Mesenchymal stem cell (in vitro differentiated cells and primary cell): ENCODE results near the gene VTI1A.

Source experiments
- DNase-seq: peaks from one replicate; pipeline ENCODE4 v3.0.0-alpha.2; 2013
- H2AFZ ChIP-seq: one replicate; pipeline ENCODE4 v1.6.1; 2013; ENCODE audit warnings: low read depth, mild to moderate bottlenecking, control low read depth, inconsistent platforms, low read length, moderate library complexity
- H2AK5ac ChIP-seq: 2 replicates; pipeline ENCODE4 v1.6.1; 2013; ENCODE audit warnings: low read length, moderate library complexity, mild to moderate bottlenecking, inconsistent platforms; ENCODE audit not compliant: severe bottlenecking
- H2BK120ac ChIP-seq: one replicate; pipeline ENCODE4 v1.6.1; 2013; ENCODE audit warnings: low read depth, mild to moderate bottlenecking, inconsistent platforms, low read length, moderate library complexity
- H2BK12ac ChIP-seq, 2 experiments: one replicate each; pipeline ENCODE4 v1.6.1; 2013; ENCODE audit warnings: inconsistent platforms in 2 of 2, low read length in 2 of 2, mild to moderate bottlenecking in 2 of 2, moderate library complexity in 2 of 2, control low read depth in 1 of 2
- H2BK15ac ChIP-seq: one replicate; pipeline ENCODE4 v1.6.1; 2013; ENCODE audit warnings: mild to moderate bottlenecking, low read depth, inconsistent platforms; ENCODE audit not compliant: poor library complexity, severe bottlenecking
- H2BK5ac ChIP-seq: 2 replicates; pipeline ENCODE4 v1.6.1; 2013; ENCODE audit warnings: low read depth, mild to moderate bottlenecking, low read length, control low read depth, inconsistent platforms; ENCODE audit not compliant: poor library complexity, severe bottlenecking
- H3K14ac ChIP-seq, 2 experiments: one replicate each; pipeline ENCODE4 v1.6.1; 2013; ENCODE audit warnings: inconsistent platforms in 2 of 2, low read length in 2 of 2, control low read depth in 1 of 2, mild to moderate bottlenecking in 1 of 2, moderate library complexity in 1 of 2
- H3K18ac ChIP-seq, 2 experiments: one replicate each; pipeline ENCODE4 v1.6.1; 2013; ENCODE audit warnings: inconsistent platforms in 2 of 2, low read length in 2 of 2, control low read depth in 1 of 2, low read depth in 1 of 2, mild to moderate bottlenecking in 1 of 2
- H3K23ac ChIP-seq, 2 experiments: one replicate each; pipeline ENCODE4 v1.6.1; 2013; ENCODE audit warnings: inconsistent platforms in 2 of 2, low read length in 2 of 2, mild to moderate bottlenecking in 2 of 2, moderate library complexity in 2 of 2, control low read depth in 1 of 2
- H3K27ac ChIP-seq: 2 replicates; pipeline ENCODE4 v1.5.1; 2013; ENCODE audit warnings: mild to moderate bottlenecking, moderate library complexity, low read length, control low read depth, inconsistent platforms; ENCODE audit not compliant: poor library complexity, severe bottlenecking
- H3K27me3 ChIP-seq, 2 experiments: 2 replicates each; pipeline versions ENCODE4 v1.6.1 to v1.7.0; 2013; ENCODE audit warnings: low read length in 2 of 2, mild to moderate bottlenecking in 2 of 2, moderate library complexity in 2 of 2, control low read depth in 1 of 2, inconsistent platforms in 1 of 2; ENCODE audit not compliant: control insufficient read depth in 1 of 2, insufficient read depth in 1 of 2
- H3K36me3 ChIP-seq, 2 experiments: 2 replicates each; pipeline versions ENCODE4 v1.6.1 to v1.7.0; 2013; ENCODE audit warnings: low read length in 2 of 2, control low read depth in 1 of 2, inconsistent platforms in 1 of 2, low read depth in 1 of 2, mild to moderate bottlenecking in 1 of 2; ENCODE audit not compliant: insufficient read depth in 2 of 2, control insufficient read depth in 1 of 2
- H3K4ac ChIP-seq, 2 experiments: one replicate each; pipeline ENCODE4 v1.6.1; 2013; ENCODE audit warnings: inconsistent platforms in 2 of 2, low read length in 2 of 2, mild to moderate bottlenecking in 2 of 2, moderate library complexity in 2 of 2, control low read depth in 1 of 2, low read depth in 1 of 2
- H3K4me1 ChIP-seq: 2 replicates; pipeline ENCODE4 v1.6.1; 2013; ENCODE audit warnings: low read depth, low read length, control low read depth; ENCODE audit not compliant: control insufficient read depth, insufficient read depth
- H3K4me2 ChIP-seq: 2 replicates; pipeline ENCODE4 v1.6.1; 2013; ENCODE audit warnings: low read length, mild to moderate bottlenecking, inconsistent platforms; ENCODE audit not compliant: poor library complexity, severe bottlenecking
- H3K4me3 ChIP-seq, 2 experiments: 2 replicates each; pipeline versions ENCODE4 v1.5.1 to v1.7.0; 2013; ENCODE audit warnings: low read length in 2 of 2, mild to moderate bottlenecking in 2 of 2, control low read depth in 1 of 2, low read depth in 1 of 2; ENCODE audit not compliant: insufficient read depth in 1 of 2
- H3K79me1 ChIP-seq: replicated peaks from 2 replicates; pipeline ENCODE4 v1.6.1; 2013; ENCODE audit warnings: mild to moderate bottlenecking, control low read depth, low read length, inconsistent platforms; ENCODE audit not compliant: poor library complexity, severe bottlenecking
- H3K9ac ChIP-seq: 2 replicates; pipeline ENCODE4 v1.7.0; 2013; ENCODE audit warnings: mild to moderate bottlenecking, low read length, moderate library complexity
- H3K9me3 ChIP-seq: 2 replicates; pipeline ENCODE4 v1.7.0; 2013; ENCODE audit warnings: mild to moderate bottlenecking, low read length; ENCODE audit not compliant: control insufficient read depth
- H4K8ac ChIP-seq: one replicate; pipeline ENCODE4 v1.6.1; 2013; ENCODE audit warnings: inconsistent platforms, mild to moderate bottlenecking, low read length, moderate library complexity
- H4K91ac ChIP-seq: one replicate; pipeline ENCODE4 v1.6.1; 2013; ENCODE audit warnings: mild to moderate bottlenecking, low read length, inconsistent platforms
- WGBS: methylation state at CpG from one replicate; pipeline ENCODE4 v1.1.7; 2013; ENCODE audit warnings: mixed read lengths; 5-methylcytosine and 5-hydroxymethylcytosine counted together

The VTI1A gene

DNA sequence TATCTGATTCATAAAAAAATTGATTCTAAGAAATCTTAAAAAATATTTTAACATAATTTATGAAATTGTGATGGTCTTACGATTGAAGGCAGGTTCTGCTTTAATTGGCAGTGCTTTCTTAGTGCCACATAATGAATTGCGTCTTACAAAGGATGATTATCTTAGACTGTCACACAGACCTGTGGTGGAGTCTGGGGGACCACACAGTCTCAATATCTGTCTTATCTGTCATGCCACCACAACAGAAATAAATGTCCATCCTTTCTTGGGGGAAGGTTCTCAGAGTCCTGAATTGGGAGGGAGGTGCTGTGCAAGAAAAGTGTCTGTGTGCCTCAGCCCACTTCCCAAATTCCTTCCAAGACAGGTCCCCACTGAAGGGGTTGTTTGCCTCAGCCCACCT, 34.3 kb upstream of the VTI1A start:
- Histone ChIP-seq H3K4me1 (no peaks in the 10 kb centered on the region), H3K9me3 (no peaks in the 10 kb centered on the region), H3K14ac (no peak overlapping the region), H2AK5ac (no peak overlapping the region), H3K27ac (no peak overlapping the region), H3K9ac (no peak overlapping the region), H2BK5ac (no peak overlapping the region), H3K4me2 (no peak overlapping the region), H3K4ac (no peak overlapping the region), H3K79me1 (no peaks in the 10 kb centered on the region), H2BK120ac (no peak overlapping the region), H4K8ac (no peak overlapping the region), H2BK12ac (no peak overlapping the region), H3K4me3 (no peak overlapping the region), H2BK15ac (no peak overlapping the region), H3K23ac (no peak overlapping the region), H3K18ac (no peak overlapping the region), H2AFZ (no peak overlapping the region), H3K36me3 (peaks cover 0 to 3% of the 10 kb centered on the region in 2 experiments), H4K91ac (no peak overlapping the region), H3K27me3 (peaks cover 0 to 5% of the 10 kb centered on the region in 2 experiments)
- no peak for DNase-seq
- WGBS, result 90% methylated on average over 2 of the region's 2 CpGs

DNA sequence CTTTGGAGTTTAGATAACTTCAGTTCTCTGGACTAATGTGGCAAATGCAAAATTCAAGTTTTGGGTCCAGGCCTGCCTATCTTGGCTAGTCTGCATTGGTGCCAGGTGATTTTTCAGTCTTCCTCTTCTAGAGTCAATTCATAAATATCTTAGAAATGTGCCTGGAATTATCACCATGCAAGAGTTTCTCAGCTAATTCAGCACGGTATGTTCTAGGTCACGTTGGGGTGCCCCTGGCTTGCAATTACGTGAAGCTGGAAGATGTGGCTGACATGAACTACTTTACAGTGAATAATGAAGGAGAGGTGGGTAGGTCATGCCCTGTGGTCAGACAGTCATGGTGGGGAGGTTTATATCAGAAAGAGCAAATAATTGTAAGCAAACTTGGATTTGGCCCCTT, 25.3 kb upstream of the VTI1A start:
- Histone ChIP-seq H2AFZ (no peak overlapping the region), H3K9me3 (no peaks in the 10 kb centered on the region), H4K91ac (no peak overlapping the region), H3K4ac (no peak overlapping the region), H2BK15ac (no peak overlapping the region), H3K14ac (no peak overlapping the region), H4K8ac (no peak overlapping the region), H3K36me3 (peaks cover 0 to 41% of the 10 kb centered on the region in 2 experiments), H3K18ac (no peak overlapping the region), H3K4me2 (no peak overlapping the region), H3K79me1 (no peaks in the 10 kb centered on the region), H3K23ac (no peak overlapping the region), H2BK12ac (no peak overlapping the region), H2AK5ac (no peak overlapping the region), H3K4me1 (no peaks in the 10 kb centered on the region), H3K9ac (no peak overlapping the region), H3K4me3 (no peak overlapping the region), H3K27me3 (no peaks in the 10 kb centered on the region), H2BK5ac (no peak overlapping the region), H3K27ac (no peak overlapping the region), H2BK120ac (no peak overlapping the region)
- DNase-seq, result no peak
- 93% methylated on average over 3 of the region's 3 CpGs for WGBS

DNA sequence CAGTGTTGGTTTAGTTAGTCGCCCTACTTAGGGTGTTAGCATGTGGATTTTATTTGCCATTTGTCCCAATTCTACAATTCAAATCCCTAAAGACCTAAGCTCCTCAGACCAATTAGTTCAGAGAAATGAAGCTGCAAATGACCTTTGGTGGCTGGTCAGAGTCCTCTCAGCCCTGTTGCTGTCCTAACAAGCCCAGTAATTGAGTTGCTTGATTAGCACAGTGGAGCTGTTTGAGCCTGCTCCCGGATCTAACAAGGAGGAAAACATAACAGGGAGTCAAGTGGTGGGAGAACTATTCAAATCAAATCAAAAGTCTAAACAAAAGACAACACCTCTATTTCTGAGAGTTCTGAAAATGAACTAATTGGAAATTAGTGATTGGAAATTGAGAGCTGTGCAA, 22.4 kb upstream of the VTI1A start:
- Histone ChIP-seq H2BK5ac (no peak overlapping the region), H2BK12ac (no peak overlapping the region), H3K27ac (no peak overlapping the region), H2BK120ac (no peak overlapping the region), H2AFZ (no peak overlapping the region), H3K4me1 (no peaks in the 10 kb centered on the region), H3K4ac (no peak overlapping the region), H3K9ac (no peak overlapping the region), H3K23ac (no peak overlapping the region), H3K18ac (no peak overlapping the region), H3K36me3 (peaks cover 2 to 65% of the 10 kb centered on the region in 2 experiments), H3K27me3 (no peaks in the 10 kb centered on the region), H3K4me2 (no peak overlapping the region), H2AK5ac (no peak overlapping the region), H2BK15ac (no peak overlapping the region), H3K14ac (no peak overlapping the region), H3K4me3 (no peak overlapping the region), H4K91ac (no peak overlapping the region), H3K9me3 (no peaks in the 10 kb centered on the region), H4K8ac (no peak overlapping the region), H3K79me1 (no peaks in the 10 kb centered on the region)
- DNase-seq, result no peak
- 100% methylated on average over 1 of the region's 2 CpGs for WGBS

DNA sequence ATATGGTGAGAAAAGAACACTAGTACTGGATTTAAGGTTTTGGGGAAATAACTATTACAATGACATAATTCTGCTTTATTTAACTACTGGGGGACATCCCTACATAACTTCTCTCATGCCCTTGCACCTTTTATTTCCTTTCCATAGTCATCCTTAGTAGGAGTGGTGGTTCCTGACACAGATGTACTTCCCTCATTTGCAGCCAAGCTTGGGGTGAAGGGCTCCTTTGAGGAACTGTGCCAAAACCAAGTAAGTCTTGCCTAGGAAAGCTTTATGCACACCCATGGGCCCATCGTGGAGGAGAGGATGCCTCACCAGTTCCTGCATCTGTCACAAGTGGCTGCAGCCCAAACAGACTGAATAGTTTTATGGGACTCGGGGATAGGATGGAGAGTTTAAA, 20.9 kb upstream of the VTI1A start:
- H3K79me1 ChIP-seq, result no peaks in the 10 kb centered on the region
- H2BK15ac ChIP-seq, result no peak overlapping the region
- no peak overlapping the region for H3K23ac ChIP-seq
- H2AFZ ChIP-seq, result no peak overlapping the region
- H3K9me3 ChIP-seq, result no peaks in the 10 kb centered on the region
- H3K27me3 ChIP-seq, result no peaks in the 10 kb centered on the region
- no peak overlapping the region for H4K8ac ChIP-seq
- 80% methylated on average over 1 of the region's 2 CpGs for WGBS
- peaks cover 6 to 79% of the 10 kb centered on the region in 2 experiments for H3K36me3 ChIP-seq
- no peak overlapping the region for H2AK5ac ChIP-seq
- no peak overlapping the region for H3K18ac ChIP-seq
- H3K4me1 ChIP-seq, result no peaks in the 10 kb centered on the region
- H3K4ac ChIP-seq, result no peak overlapping the region
- H3K4me3 ChIP-seq, result no peak overlapping the region
- no peak overlapping the region for H3K27ac ChIP-seq
- no peak for DNase-seq
- no peak overlapping the region for H2BK12ac ChIP-seq
- H3K9ac ChIP-seq, result no peak overlapping the region
- no peak overlapping the region for H2BK5ac ChIP-seq
- H4K91ac ChIP-seq, result no peak overlapping the region
- H3K4me2 ChIP-seq, result no peak overlapping the region
- no peak overlapping the region for H2BK120ac ChIP-seq
- no peak overlapping the region for H3K14ac ChIP-seq
